Activated CD4-positive, alpha-beta memory T cell treated with anti-CD3 and anti-CD28 coated beads, Interleukin-2, amount 10 ng/mL, durations not matched to agents 7 days and 5 days (primary cell): ENCODE data around the gene TRPC4. TPM values are rescaled to one million over a fixed set of nuclear protein-coding genes. Genes with fewer than 3 reads are reported as not detected.

Source experiments
- CTCF ChIA-PET: fragments of 350-600 bp; sonication (Branson Sonifier 250); formaldehyde crosslinking; loops from one replicate; lab custom pipeline; 2021; ENCODE audit warnings: antibody characterized with exemption, inconsistent platforms; lab: Charles Lee
- POLR2A ChIA-PET: fragments of 350-600 bp; sonication (Branson Sonifier 250); formaldehyde crosslinking; loops from one replicate; lab custom pipeline; 2021; ENCODE audit warnings: antibody characterized with exemption; lab: Charles Lee
- DNase-seq: peaks from one replicate; pipeline ENCODE4 v3.0.0-alpha.2; 2020
- H3K27ac Mint-ChIP-seq: one replicate; pipeline ENCODE4 v1.8.0; 2021; ENCODE audit warnings: mild to moderate bottlenecking, mixed read lengths
- H3K27me3 Mint-ChIP-seq: one replicate; pipeline ENCODE4 v1.8.0; 2021; ENCODE audit warnings: mixed read lengths
- H3K36me3 Mint-ChIP-seq: one replicate; pipeline ENCODE4 v1.8.0; 2021; ENCODE audit warnings: low read depth, mixed read lengths
- H3K4me1 Mint-ChIP-seq: one replicate; pipeline ENCODE4 v1.8.0; 2021; ENCODE audit warnings: mixed read lengths
- H3K4me3 Mint-ChIP-seq: one replicate; pipeline ENCODE4 v1.8.0; 2021; ENCODE audit warnings: mild to moderate bottlenecking, mixed read lengths
- H3K9me3 Mint-ChIP-seq: one replicate; pipeline ENCODE4 v1.8.0; 2021; ENCODE audit warnings: mixed read lengths
- total RNA-seq, 2 experiments: library from RNA; stranded (reverse); gene quantifications; one replicate each; pipeline ENCODE4 v1.2.3, GENCODE V29; 2021

TRPC4 gene
- total RNA-seq, 2 experiments from 2014 or later, result not detected

- H3K36me3 Mint-ChIP-seq, result no peaks in the 10 kb centered on the region
- ChIA-PET POLR2A (no interaction called here), CTCF (no interaction called here)
- no peak overlapping the region for H3K27ac Mint-ChIP-seq
- no peaks in the 10 kb centered on the region for H3K27me3 Mint-ChIP-seq
- H3K4me3 Mint-ChIP-seq, result no peak overlapping the region
- H3K9me3 Mint-ChIP-seq, result no peaks in the 10 kb centered on the region
- H3K4me1 Mint-ChIP-seq, result no peaks in the 10 kb centered on the region
- no peak for DNase-seq
Measured at GRCh38 chr13:37657956-37658355, 211.6 kb downstream of the TRPC4 start.

GRCh38 chr13:37657134-37657533, 212.4 kb downstream of the TRPC4 start:
- Mint-ChIP-seq H3K27me3 (no peaks in the 10 kb centered on the region), H3K4me1 (no peaks in the 10 kb centered on the region), H3K27ac (no peak overlapping the region), H3K36me3 (no peaks in the 10 kb centered on the region), H3K9me3 (no peaks in the 10 kb centered on the region), H3K4me3 (no peak overlapping the region)
- no peak for DNase-seq
- POLR2A ChIA-PET, result no interaction called here
- CTCF ChIA-PET, result no interaction called here

GRCh38 chr13:37656247-37656940, 213.2 kb downstream of the TRPC4 start:
- Mint-ChIP-seq H3K4me1 (no peaks in the 10 kb centered on the region), H3K36me3 (no peaks in the 10 kb centered on the region), H3K9me3 (no peaks in the 10 kb centered on the region), H3K27me3 (no peaks in the 10 kb centered on the region), H3K4me3 (no peak overlapping the region), H3K27ac (no peak overlapping the region)
- no peak for DNase-seq
- CTCF ChIA-PET, result no interaction called here
- POLR2A ChIA-PET, result no interaction called here

- ChIA-PET CTCF (no interaction called here), POLR2A (no interaction called here)
- Mint-ChIP-seq H3K4me3 (no peak overlapping the region), H3K27me3 (no peaks in the 10 kb centered on the region), H3K9me3 (no peaks in the 10 kb centered on the region), H3K4me1 (no peaks in the 10 kb centered on the region), H3K36me3 (no peaks in the 10 kb centered on the region), H3K27ac (no peak overlapping the region)
- DNase-seq, result no peak
Measured at GRCh38 chr13:37652596-37652995, 217.0 kb downstream of the TRPC4 start.

GRCh38 chr13:37651891-37652290, 217.7 kb downstream of the TRPC4 start:
- Mint-ChIP-seq H3K9me3 (no peaks in the 10 kb centered on the region), H3K4me3 (no peak overlapping the region), H3K4me1 (no peaks in the 10 kb centered on the region), H3K36me3 (no peaks in the 10 kb centered on the region), H3K27ac (no peak overlapping the region), H3K27me3 (no peaks in the 10 kb centered on the region)
- no peak for DNase-seq
- POLR2A ChIA-PET, result no interaction called here
- CTCF ChIA-PET, result no interaction called here

GRCh38 chr13:37648609-37649008, 221.0 kb downstream of the TRPC4 start:
- POLR2A ChIA-PET, result no interaction called here
- H3K9me3 Mint-ChIP-seq, result peaks cover 4% of the 10 kb centered on the region

GRCh38 chr13:37647031-37647650, 222.4 kb downstream of the TRPC4 start:
- H3K36me3 Mint-ChIP-seq, result no peaks in the 10 kb centered on the region
- no peak overlapping the region for H3K27ac Mint-ChIP-seq
- CTCF ChIA-PET, result no interaction called here
- no peaks in the 10 kb centered on the region for H3K4me1 Mint-ChIP-seq
- POLR2A ChIA-PET, result no interaction called here
- DNase-seq, result no peak
- H3K9me3 Mint-ChIP-seq, result peaks cover 4% of the 10 kb centered on the region
- no peaks in the 10 kb centered on the region for H3K27me3 Mint-ChIP-seq
- no peak overlapping the region for H3K4me3 Mint-ChIP-seq

More at GRCh38 chr13:37648609-37649008, 221.0 kb downstream of the TRPC4 start:
- H3K27ac Mint-ChIP-seq, result no peak overlapping the region
- CTCF ChIA-PET, result no interaction called here
- DNase-seq, result no peak
- H3K4me1 Mint-ChIP-seq, result no peaks in the 10 kb centered on the region
- no peaks in the 10 kb centered on the region for H3K36me3 Mint-ChIP-seq
- no peak overlapping the region for H3K4me3 Mint-ChIP-seq
- no peaks in the 10 kb centered on the region for H3K27me3 Mint-ChIP-seq

GRCh38 chr13:37646531-37646930, 223.0 kb downstream of the TRPC4 start:
- Mint-ChIP-seq H3K4me3 (no peak overlapping the region), H3K36me3 (no peaks in the 10 kb centered on the region)
- POLR2A ChIA-PET, result no interaction called here

GRCh38 chr13:37645181-37645740, 224.3 kb downstream of the TRPC4 start:
- Mint-ChIP-seq H3K27ac (no peak overlapping the region), H3K4me1 (no peaks in the 10 kb centered on the region)

More at GRCh38 chr13:37646531-37646930, 223.0 kb downstream of the TRPC4 start:
- H3K27me3 Mint-ChIP-seq, result no peaks in the 10 kb centered on the region
- CTCF ChIA-PET, result no interaction called here
- DNase-seq, result no peak
- no peak overlapping the region for H3K27ac Mint-ChIP-seq
- no peaks in the 10 kb centered on the region for H3K4me1 Mint-ChIP-seq
- peaks cover 4% of the 10 kb centered on the region for H3K9me3 Mint-ChIP-seq

GRCh38 chr13:37641391-37641790, 228.2 kb downstream of the TRPC4 start:
- POLR2A ChIA-PET, result no interaction called here
- no peak for DNase-seq
- no peak overlapping the region for H3K27ac Mint-ChIP-seq
- H3K27me3 Mint-ChIP-seq, result no peaks in the 10 kb centered on the region
- peaks cover 4% of the 10 kb centered on the region for H3K9me3 Mint-ChIP-seq
- CTCF ChIA-PET, result no interaction called here
- H3K4me3 Mint-ChIP-seq, result no peak overlapping the region
- no peaks in the 10 kb centered on the region for H3K36me3 Mint-ChIP-seq
- H3K4me1 Mint-ChIP-seq, result no peaks in the 10 kb centered on the region

More at GRCh38 chr13:37645181-37645740, 224.3 kb downstream of the TRPC4 start:
- POLR2A ChIA-PET, result no interaction called here
- no peak overlapping the region for H3K4me3 Mint-ChIP-seq
- DNase-seq, result no peak
- CTCF ChIA-PET, result no interaction called here
- H3K27me3 Mint-ChIP-seq, result no peaks in the 10 kb centered on the region
- H3K36me3 Mint-ChIP-seq, result no peaks in the 10 kb centered on the region
- peaks cover 4% of the 10 kb centered on the region for H3K9me3 Mint-ChIP-seq

- ChIA-PET CTCF (interaction anchor here (0.5 kb wide), 1 partner anchor 942 kb away, joined by 4 read pairs; no protein-coding TSS in a partner anchor), POLR2A (no interaction called here)
- Mint-ChIP-seq H3K9me3 (peaks cover 2% of the 10 kb centered on the region), H3K4me1 (no peaks in the 10 kb centered on the region), H3K27ac (no peak overlapping the region), H3K27me3 (no peaks in the 10 kb centered on the region), H3K4me3 (no peak overlapping the region), H3K36me3 (no peaks in the 10 kb centered on the region)
- no peak for DNase-seq
Measured at GRCh38 chr13:37640499-37640898, 229.1 kb downstream of the TRPC4 start.

GRCh38 chr13:37636701-37637100, 232.9 kb downstream of the TRPC4 start:
- Mint-ChIP-seq H3K36me3 (no peaks in the 10 kb centered on the region), H3K4me3 (no peak overlapping the region), H3K9me3 (no peaks in the 10 kb centered on the region), H3K4me1 (no peaks in the 10 kb centered on the region), H3K27me3 (no peaks in the 10 kb centered on the region), H3K27ac (no peak overlapping the region)
- DNase-seq, result no peak
- ChIA-PET CTCF (no interaction called here), POLR2A (no interaction called here)

GRCh38 chr13:37632294-37632693, 237.3 kb downstream of the TRPC4 start:
- CTCF ChIA-PET, result no interaction called here
- no peak overlapping the region for H3K4me3 Mint-ChIP-seq
- no peaks in the 10 kb centered on the region for H3K4me1 Mint-ChIP-seq
- no peaks in the 10 kb centered on the region for H3K9me3 Mint-ChIP-seq
- H3K27ac Mint-ChIP-seq, result no peak overlapping the region
- no peaks in the 10 kb centered on the region for H3K27me3 Mint-ChIP-seq
- POLR2A ChIA-PET, result no interaction called here
- no peak for DNase-seq
- no peaks in the 10 kb centered on the region for H3K36me3 Mint-ChIP-seq
